SK-N-SH treated with all-trans-retinoic acid at 6 μM for 48 hours (cell line): Measurements from ENCODE around the gene TSKU.

ENCODE experiments used
- ATAC-seq: fragments of 200-7000 bp; cut with Tn5 transposase; 3 replicates; pipeline ENCODE4 v1.9.1; 2020; ENCODE audit warnings: mild to moderate bottlenecking, moderate library complexity
- ARNTL ChIP-seq: fragments of 450-650 bp; formaldehyde crosslinking; IDR thresholded peaks from 2 replicates; pipeline ENCODE4 v1.5.0; 2020; ENCODE audit warnings: low read depth, mild to moderate bottlenecking, moderate library complexity, borderline replicate concordance
- BACH2 ChIP-seq: fragments of 250-450 bp; sonication (Bioruptor Pico); IDR thresholded peaks from 2 replicates; pipeline ENCODE4 v1.9.0; 2021; ENCODE audit warnings: mild to moderate bottlenecking, borderline replicate concordance
- CSDC2 ChIP-seq: fragments of 250-450 bp; sonication (Bioruptor Pico); IDR thresholded peaks from 2 replicates; pipeline ENCODE4 v1.5.0; 2020; ENCODE audit warnings: mild to moderate bottlenecking, moderate library complexity
- CSRNP3 ChIP-seq: fragments of 250-450 bp; sonication (Bioruptor Pico); IDR thresholded peaks from 2 replicates; pipeline ENCODE4 v1.5.1; 2021; ENCODE audit warnings: mild to moderate bottlenecking, moderate library complexity
- ESRRG ChIP-seq: fragments of 250-450 bp; sonication (Bioruptor Pico); IDR thresholded peaks from 2 replicates; pipeline ENCODE4 v1.6.1; 2021; ENCODE audit warnings: mild to moderate bottlenecking
- GLIS3 ChIP-seq: fragments of 250-450 bp; sonication (Bioruptor Pico); IDR thresholded peaks from 2 replicates; pipeline ENCODE4 v1.5.0; 2020; ENCODE audit warnings: mild to moderate bottlenecking, moderate library complexity
- ISL1 ChIP-seq: fragments of 250-450 bp; sonication (Bioruptor Pico); IDR thresholded peaks from 2 replicates; pipeline ENCODE4 v2.1.2; 2022; ENCODE audit warnings: mild to moderate bottlenecking, moderate library complexity
- OSR1 ChIP-seq: fragments of 250-450 bp; sonication (Bioruptor Pico); IDR thresholded peaks from 2 replicates; pipeline ENCODE4 v1.8.0; 2022; ENCODE audit warnings: moderate library complexity, mild to moderate bottlenecking, inconsistent platforms
- PATZ1 ChIP-seq: fragments of 250-450 bp; sonication (Bioruptor Pico); IDR thresholded peaks from 2 replicates; pipeline ENCODE4 v1.8.0; 2020; ENCODE audit warnings: mild to moderate bottlenecking, moderate library complexity, borderline replicate concordance
- POU6F1 ChIP-seq: fragments of 250-450 bp; sonication (Bioruptor Pico); IDR thresholded peaks from 2 replicates; pipeline ENCODE4 v1.8.0; 2021; ENCODE audit warnings: low read depth, mild to moderate bottlenecking, moderate library complexity, borderline replicate concordance
- PPARA ChIP-seq: fragments of 250-450 bp; sonication (Bioruptor Pico); IDR thresholded peaks from 2 replicates; pipeline ENCODE4 v1.5.0; 2020; ENCODE audit warnings: mild to moderate bottlenecking, borderline replicate concordance
- RARB ChIP-seq: fragments of 250-450 bp; sonication (Bioruptor Pico); IDR thresholded peaks from 2 replicates; pipeline ENCODE4 v1.8.0; 2021; ENCODE audit warnings: mild to moderate bottlenecking, moderate library complexity
- SNAI2 ChIP-seq: fragments of 250-450 bp; sonication (Bioruptor Pico); IDR thresholded peaks from 2 replicates; pipeline ENCODE4 v1.5.0; 2020; ENCODE audit warnings: mild to moderate bottlenecking, moderate library complexity
- TCF4 ChIP-seq: fragments of 250-450 bp; sonication (Bioruptor Pico); IDR thresholded peaks from 2 replicates; pipeline ENCODE4 v1.8.0; 2021; ENCODE audit warnings: mild to moderate bottlenecking, moderate library complexity, borderline replicate concordance
- TOX ChIP-seq: fragments of 250-450 bp; sonication (Bioruptor Pico); IDR thresholded peaks from 2 replicates; pipeline ENCODE4 v1.8.0; 2021; ENCODE audit warnings: mild to moderate bottlenecking, moderate library complexity, borderline replicate concordance
- TSHZ2 ChIP-seq: fragments of 250-450 bp; sonication (Bioruptor Pico); IDR thresholded peaks from 2 replicates; pipeline ENCODE4 v1.5.0; 2020; ENCODE audit warnings: mild to moderate bottlenecking, moderate library complexity
- ZC3H10 ChIP-seq: fragments of 250-450 bp; sonication (Bioruptor Pico); IDR thresholded peaks from 2 replicates; pipeline ENCODE4 v1.5.1; 2021; ENCODE audit warnings: mild to moderate bottlenecking, moderate library complexity
- ZFP3 ChIP-seq: fragments of 250-450 bp; sonication (Bioruptor Pico); IDR thresholded peaks from 2 replicates; pipeline ENCODE4 v1.5.0; 2020; ENCODE audit warnings: mild to moderate bottlenecking, moderate library complexity
- ZFP30 ChIP-seq: fragments of 450-650 bp; formaldehyde crosslinking; IDR thresholded peaks from 2 replicates; pipeline ENCODE4 v1.5.0; 2022; ENCODE audit warnings: mild to moderate bottlenecking, moderate library complexity
- ZNF565 ChIP-seq: fragments of 450-650 bp; formaldehyde crosslinking; conservative IDR thresholded peaks from 2 replicates; pipeline ENCODE4 v1.5.0; 2020; ENCODE audit warnings: low read depth, mild to moderate bottlenecking, moderate library complexity
- ZNF70 ChIP-seq: fragments of 450-650 bp; formaldehyde crosslinking; IDR thresholded peaks from 2 replicates; pipeline ENCODE4 v1.5.0; 2020; ENCODE audit warnings: mild to moderate bottlenecking, moderate library complexity
- ZNF8 ChIP-seq: fragments of 450-650 bp; formaldehyde crosslinking; IDR thresholded peaks from 2 replicates; pipeline ENCODE4 v1.5.0; 2020; ENCODE audit warnings: mild to moderate bottlenecking, moderate library complexity
- TF ChIP-seq, protein P1 (sequence below): fragments of 250-450 bp; sonication (Bioruptor Pico); IDR thresholded peaks from 2 replicates; pipeline ENCODE4 v1.5.1; 2020; ENCODE audit warnings: low read depth, mild to moderate bottlenecking, moderate library complexity

TSKU gene

GRCh38 chr11:76760236-76760635, 22.9 kb upstream of the TSKU start:
- no peak for ATAC-seq

GRCh38 chr11:76761718-76762355, 21.3 kb upstream of the TSKU start:
- no peak for ATAC-seq
- TF ChIP-seq RARB (CRISPR knock-in tag) (no peak), PATZ1 (no peak), ESRRG (CRISPR knock-in tag) (no peak), GLIS3 (CRISPR knock-in tag) (no peak), ZNF70 (no peak), ISL1 (no peak), ZNF565 (CRISPR knock-in tag) (no peak), TCF4 (CRISPR knock-in tag) (no peak), PPARA (CRISPR knock-in tag) (no peak), TSHZ2 (no peak), ZFP3 (CRISPR knock-in tag) (no peak), ZFP30 (no peak)

More at GRCh38 chr11:76760236-76760635, 22.9 kb upstream of the TSKU start:
- no peak for TF ChIP-seq TSHZ2
- TF ChIP-seq, protein P1, sequence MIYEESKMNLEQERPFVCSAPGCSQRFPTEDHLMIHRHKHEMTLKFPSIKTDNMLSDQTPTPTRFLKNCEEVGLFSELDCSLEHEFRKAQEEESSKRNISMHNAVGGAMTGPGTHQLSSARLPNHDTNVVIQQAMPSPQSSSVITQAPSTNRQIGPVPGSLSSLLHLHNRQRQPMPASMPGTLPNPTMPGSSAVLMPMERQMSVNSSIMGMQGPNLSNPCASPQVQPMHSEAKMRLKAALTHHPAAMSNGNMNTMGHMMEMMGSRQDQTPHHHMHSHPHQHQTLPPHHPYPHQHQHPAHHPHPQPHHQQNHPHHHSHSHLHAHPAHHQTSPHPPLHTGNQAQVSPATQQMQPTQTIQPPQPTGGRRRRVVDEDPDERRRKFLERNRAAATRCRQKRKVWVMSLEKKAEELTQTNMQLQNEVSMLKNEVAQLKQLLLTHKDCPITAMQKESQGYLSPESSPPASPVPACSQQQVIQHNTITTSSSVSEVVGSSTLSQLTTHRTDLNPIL (CRISPR knock-in tag), result no peak
- TF ChIP-seq ZC3H10 (CRISPR knock-in tag), result no peak
- no peak for TF ChIP-seq TOX (CRISPR knock-in tag)
- TF ChIP-seq TCF4 (CRISPR knock-in tag), result no peak
- TF ChIP-seq ISL1, result no peak
- TF ChIP-seq OSR1, result no peak
- TF ChIP-seq ZNF565 (CRISPR knock-in tag), result no peak
- no peak for TF ChIP-seq RARB (CRISPR knock-in tag)
- no peak for TF ChIP-seq BACH2 (CRISPR knock-in tag)
- no peak for TF ChIP-seq ZNF8 (CRISPR knock-in tag)
- TF ChIP-seq ZFP3 (CRISPR knock-in tag), result no peak
- no peak for TF ChIP-seq ZNF70
- TF ChIP-seq CSRNP3 (CRISPR knock-in tag), result no peak
- no peak for TF ChIP-seq ARNTL (CRISPR knock-in tag)
- no peak for TF ChIP-seq CSDC2 (CRISPR knock-in tag)
- TF ChIP-seq SNAI2, result no peak
- no peak for TF ChIP-seq POU6F1 (CRISPR knock-in tag)
- no peak for TF ChIP-seq ESRRG (CRISPR knock-in tag)
- TF ChIP-seq PPARA (CRISPR knock-in tag), result no peak
